Endothelial cell of umbilical vein (primary cell): ENCODE results near the gene CD248. TPM values are rescaled to one million over a fixed set of nuclear protein-coding genes. Genes with fewer than 3 reads are reported as not detected.

Experiments used
- BruUV-seq: library from RNA; stranded (reverse); fragments of 400-500 nt; replicated peaks from 2 replicates; lab custom pipeline; 2021; lab: Mats Ljungman, UMichigan
- CTCF ChIA-PET: fragments of 300-600, 350-600 bp; sonication (Branson Sonifier 250); formaldehyde crosslinking; loops from one replicate; lab custom pipeline; 2021; ENCODE audit warnings: antibody characterized with exemption, inconsistent platforms; lab: Charles Lee
- POLR2A ChIA-PET: fragments of 300-600, 350-600 bp; sonication (Branson Sonifier 250); formaldehyde crosslinking; loops from one replicate; lab custom pipeline; 2021; ENCODE audit warnings: antibody characterized with exemption, inconsistent platforms; lab: Charles Lee
- DNase-seq: peaks from one replicate; pipeline ENCODE4 v3.0.0-alpha.2; 2011; ENCODE audit warnings: low read depth, low spot score
- FAIRE-seq: peaks from 2 replicates; lab custom pipeline; 2011; peaks lifted over from hg19 to GRCh38; lab: Jason Lieb, UNC
- H2AFZ ChIP-seq: 2 replicates; pipeline ENCODE4 v1.6.0; 2012; ENCODE audit warnings: low read depth, low read length, control low read depth, inconsistent platforms
- H3K27ac ChIP-seq: 2 replicates; pipeline ENCODE4 v1.5.1; 2011; ENCODE audit warnings: low read depth, mild to moderate bottlenecking, control low read depth, low read length, moderate library complexity; ENCODE audit not compliant: insufficient read depth
- H3K27me3 ChIP-seq, 2 experiments: 2 replicates each; pipeline versions ENCODE4 v1.6.0 to v1.6.1; 2011; ENCODE audit warnings: low read length in 2 of 2, mixed read lengths in 1 of 2; ENCODE audit not compliant: control insufficient read depth in 2 of 2, insufficient read depth in 2 of 2
- H3K36me3 ChIP-seq, 2 experiments: 2 replicates in 1 of 2; 3 replicates in 1 of 2; pipeline ENCODE4 v1.5.1; 2011; ENCODE audit warnings: low read length in 2 of 2, mild to moderate bottlenecking in 1 of 2, moderate library complexity in 1 of 2; ENCODE audit not compliant: control insufficient read depth in 2 of 2, insufficient read depth in 2 of 2; ENCODE audit errors: extremely low read depth in 1 of 2
- H3K4me1 ChIP-seq: 3 replicates; pipeline ENCODE4 v1.5.1; 2011; ENCODE audit warnings: mild to moderate bottlenecking, low read length; ENCODE audit not compliant: control insufficient read depth, insufficient read depth; ENCODE audit errors: extremely low read depth
- H3K4me2 ChIP-seq: 2 replicates; pipeline ENCODE4 v1.6.1; 2011; ENCODE audit warnings: low read length, control low read depth, mixed read lengths; ENCODE audit not compliant: insufficient read depth
- H3K4me3 ChIP-seq, 3 experiments: fragments of 200-600 bp in 1 of 3; sonication (generic), shearing (Covaris generic) in 1 of 3; replicated peaks in 1 of 3; 2 replicates each; pipeline ENCODE4 v1.5.1; 2011 to 2016; ENCODE audit warnings: control low read depth in 3 of 3, low read length in 3 of 3, mild to moderate bottlenecking in 2 of 3, inconsistent platforms in 1 of 3, low read depth in 1 of 3, moderate library complexity in 1 of 3; ENCODE audit not compliant: insufficient read depth in 1 of 3
- H3K79me2 ChIP-seq: 2 replicates; pipeline ENCODE4 v1.6.0; 2012; ENCODE audit warnings: low read length, inconsistent platforms; ENCODE audit not compliant: control insufficient read depth, insufficient read depth
- H3K9ac ChIP-seq: replicated peaks from 2 replicates; pipeline ENCODE3; 2011; ENCODE audit warnings: low read length, control low read depth; ENCODE audit not compliant: insufficient read depth; ENCODE audit errors: extremely low read depth
- H3K9me1 ChIP-seq: replicated peaks from 3 replicates; pipeline ENCODE4 v1.6.0; 2011; ENCODE audit warnings: mild to moderate bottlenecking, low read length; ENCODE audit not compliant: control insufficient read depth, insufficient read depth; ENCODE audit errors: extremely low read depth
- H3K9me3 ChIP-seq: replicated peaks from 2 replicates; pipeline ENCODE4 v1.5.1; 2012; ENCODE audit warnings: low read length, inconsistent platforms; ENCODE audit not compliant: control insufficient read depth, insufficient read depth
- H4K20me1 ChIP-seq: replicated peaks from 2 replicates; pipeline ENCODE3; 2011; ENCODE audit warnings: mild to moderate bottlenecking, low read length; ENCODE audit not compliant: control insufficient read depth, insufficient read depth; ENCODE audit errors: extremely low read depth
- CTCF ChIP-seq, 2 donors: IDR thresholded peaks; 1 replicate in 1 of 2; 2 replicates in 1 of 2; pipeline ENCODE4 v1.5.1; 2011; ENCODE audit warnings: low read length in 2 of 2, mild to moderate bottlenecking in 2 of 2, moderate library complexity in 2 of 2, control low read depth in 1 of 2, inconsistent platforms in 1 of 2, low read depth in 1 of 2; ENCODE audit not compliant: insufficient read depth in 1 of 2; ENCODE audit errors: extremely low read depth in 1 of 2
- EZH2 ChIP-seq: IDR thresholded peaks from 2 replicates; pipeline ENCODE4 v1.6.1; 2012; ENCODE audit warnings: borderline replicate concordance, low read depth, mild to moderate bottlenecking, moderate library complexity, low read length, inconsistent platforms; ENCODE audit not compliant: severe bottlenecking
- JUN ChIP-seq: IDR thresholded peaks from 2 replicates; pipeline ENCODE4 v1.6.1; 2011; ENCODE audit warnings: borderline replicate concordance, low read depth; ENCODE audit not compliant: insufficient read length, insufficient read depth
- MYC ChIP-seq: IDR thresholded peaks from one replicate; pipeline ENCODE4 v1.6.1; 2011; ENCODE audit warnings: mild to moderate bottlenecking, low read depth, low read length
- POLR2A ChIP-seq: IDR thresholded peaks from 2 replicates; pipeline ENCODE4 v1.6.1; 2012; ENCODE audit warnings: low read depth, mild to moderate bottlenecking, control low read depth, low read length
- POLR2AphosphoS5 ChIP-seq: IDR thresholded peaks from 2 replicates; pipeline ENCODE4 v1.6.1; 2012; ENCODE audit warnings: low read depth, mild to moderate bottlenecking, control low read depth, low read length, moderate library complexity; ENCODE audit not compliant: insufficient read depth
- dilution Hi-C: fragments of 300-500 bp; cut with MboI; formaldehyde crosslinking; loops from one replicate; pipeline ENCODE4 v1.15.0; 2019; ENCODE audit warnings: low sequenced_read_pairs; ENCODE audit not compliant: extremely low pct_ligation_motif_present
- intact Hi-C: fragments of 100-400 bp; cut with micrococcal nuclease; formaldehyde crosslinking; loops from one replicate; pipeline ENCODE4 v1.10.0; 2022
- polyA plus RNA-seq, 4 experiments: library from polyadenylated mRNA; depleted of rRNA in 3 of 4; stranded (reverse) in 3 of 4; unstranded in 1 of 4; fragments of >200 nt; gene quantifications; 2 replicates each; pipeline versions ENCODE4 v1.2.1 to v1.2.3, GENCODE V29; 2011 to 2012; ENCODE audit warnings: missing spikeins in 1 of 4
- total RNA-seq: library from RNA; stranded (reverse); gene quantifications from 2 replicates; pipeline ENCODE4 v1.2.3, GENCODE V29; 2021

Gene CD248
- total and polyA plus RNA-seq, 2 donors (not counting 3 experiments of a cell fraction or from before 2014, with no cell fraction given), result 0.10 TPM; not detected in 1

- no peak for TF ChIP-seq JUN
- TF ChIP-seq EZH2, result no peak
- TF ChIP-seq MYC, result no peak
- Histone ChIP-seq H3K9me3 (no peaks in the 10 kb centered on the region), H3K9ac (no peak overlapping the region), H3K27ac (no peak overlapping the region), H2AFZ (no peak overlapping the region), H3K4me3 (no peak overlapping the region), H3K27me3 (no peaks in the 10 kb centered on the region), H3K4me2 (no peak overlapping the region), H3K9me1 (no peaks in the 10 kb centered on the region), H3K4me1 (peaks cover 24% of the 10 kb centered on the region), H3K79me2 (peaks cover 19% of the 10 kb centered on the region), H3K36me3 (peaks cover 0 to 23% of the 10 kb centered on the region in 2 experiments), H4K20me1 (no peaks in the 10 kb centered on the region)
- BruUV-seq, result no TSS peak
- intact Hi-C loops (no loop called here), dilution Hi-C loops (no loop called here)
- ChIA-PET POLR2A (no interaction called here), CTCF (no interaction called here)
- DNase-seq (no peak), FAIRE-seq (no peak)
Measured at GRCh38 chr11:66339686-66340483, 23.0 kb upstream of the CD248 start.

- no peak for DNase-seq
- no peak for TF ChIP-seq POLR2AphosphoS5
- TF ChIP-seq POLR2A, result no peak
- TF ChIP-seq EZH2, result no peak
- TF ChIP-seq MYC, result no peak
- no peak for TF ChIP-seq CTCF (IDR thresholded peaks at IDR 0.05; ENCODE audit: extremely low read depth in 1 of 2, insufficient read depth in 1 of 2, low read depth in 1 of 2, low read length in 2 of 2)
- no peak for TF ChIP-seq JUN
- no peaks in the 10 kb centered on the region for H3K9me3 ChIP-seq
- no peaks in the 10 kb centered on the region for H3K9me1 ChIP-seq
- H3K4me3 ChIP-seq, result no peak overlapping the region
- H3K27me3 ChIP-seq, result no peaks in the 10 kb centered on the region
- intact Hi-C loops, result no loop called here
- H2AFZ ChIP-seq, result no peak overlapping the region
- ChIA-PET POLR2A (no interaction called here), CTCF (no interaction called here)
- no peak overlapping the region for H3K27ac ChIP-seq
- no peak for FAIRE-seq
- H4K20me1 ChIP-seq, result no peaks in the 10 kb centered on the region
- peaks cover 22% of the 10 kb centered on the region for H3K4me1 ChIP-seq
- H3K9ac ChIP-seq, result no peak overlapping the region
- dilution Hi-C loops, result no loop called here
- peaks cover 0 to 23% of the 10 kb centered on the region in 2 experiments for H3K36me3 ChIP-seq
- no TSS peak for BruUV-seq
- H3K4me2 ChIP-seq, result no peak overlapping the region
- peaks cover 13% of the 10 kb centered on the region for H3K79me2 ChIP-seq
Measured at GRCh38 chr11:66339162-66339675, 22.4 kb upstream of the CD248 start.
